IMR-90 (cell line): Measurements from ENCODE around the gene GCSH. TPM values are rescaled to one million over a fixed set of nuclear protein-coding genes. Genes with fewer than 3 reads are reported as not detected.
A peak's percentile ranks its signal among the peaks of the same experiment; 100 is the strongest.

Experiments
- ATAC-seq: fragments of 200-7000 bp; cut with Tn5 transposase; 2 replicates; pipeline ENCODE4 v1.9.1; 2020; ENCODE audit warnings: low read depth, mild to moderate bottlenecking, moderate library complexity
- BruUV-seq: library from RNA; stranded (reverse); fragments of 400-500 nt; replicated peaks from 2 replicates; lab custom pipeline; 2021; lab: Mats Ljungman, UMichigan
- CTCF ChIA-PET: fragments of 300-600 bp; formaldehyde crosslinking; extraction: SDS; loops from one replicate; lab custom pipeline; 2021; ENCODE audit warnings: antibody characterized with exemption; lab: Yijun Ruan, JAX
- POLR2A ChIA-PET: fragments of 300-600 bp; sonication (Branson Sonifier 250); formaldehyde crosslinking; loops from one replicate; lab custom pipeline; 2022; ENCODE audit warnings: antibody characterized with exemption; ENCODE audit not compliant: unreplicated experiment; lab: Charles Lee
- DNase-seq: peaks from one replicate; pipeline ENCODE4 v3.0.0; 2013
- H2AFZ ChIP-seq: replicated peaks from 2 replicates; pipeline ENCODE3; 2013; ENCODE audit warnings: low read length, mild to moderate bottlenecking; ENCODE audit not compliant: poor library complexity
- H2AK5ac ChIP-seq: 2 replicates; pipeline ENCODE4 v1.6.1; 2013; ENCODE audit warnings: low read depth, low read length, inconsistent platforms
- H2AK9ac ChIP-seq: replicated peaks from 2 replicates; pipeline ENCODE3; 2013; ENCODE audit warnings: mild to moderate bottlenecking, low read depth, low read length, moderate library complexity; ENCODE audit not compliant: poor library complexity
- H2BK120ac ChIP-seq: 2 replicates; pipeline ENCODE4 v1.6.1; 2013; ENCODE audit warnings: low read depth, low read length, inconsistent platforms
- H2BK15ac ChIP-seq: 3 replicates; pipeline ENCODE4 v1.6.1; 2013; ENCODE audit warnings: low read depth, low read length, inconsistent platforms
- H2BK20ac ChIP-seq: 2 replicates; pipeline ENCODE4 v1.6.1; 2013; ENCODE audit warnings: low read depth, mild to moderate bottlenecking, inconsistent platforms, low read length, moderate library complexity
- H2BK5ac ChIP-seq: 2 replicates; pipeline ENCODE4 v1.6.1; 2013; ENCODE audit warnings: mild to moderate bottlenecking, low read depth, low read length, inconsistent platforms; ENCODE audit not compliant: poor library complexity, severe bottlenecking
- H3K14ac ChIP-seq: replicated peaks from 2 replicates; pipeline ENCODE4 v1.6.1; 2013; ENCODE audit warnings: low read depth, low read length, inconsistent platforms
- H3K18ac ChIP-seq: 2 replicates; pipeline ENCODE4 v1.6.1; 2013; ENCODE audit warnings: low read depth, low read length, control low read depth
- H3K23ac ChIP-seq: 2 replicates; pipeline ENCODE4 v1.6.1; 2013; ENCODE audit warnings: low read depth, low read length, inconsistent platforms
- H3K27ac ChIP-seq: 2 replicates; pipeline ENCODE4 v1.5.1; 2013; ENCODE audit warnings: mild to moderate bottlenecking, control low read depth, low read length; ENCODE audit not compliant: insufficient read depth
- H3K27me3 ChIP-seq: 2 replicates; pipeline ENCODE4 v1.6.1; 2013; ENCODE audit warnings: low read length; ENCODE audit not compliant: control insufficient read depth, insufficient read depth
- H3K36me3 ChIP-seq: 2 replicates; pipeline ENCODE4 v1.6.1; 2013; ENCODE audit warnings: low read length, mixed read lengths; ENCODE audit not compliant: control insufficient read depth, insufficient read depth
- H3K4ac ChIP-seq: 2 replicates; pipeline ENCODE4 v1.6.1; 2013; ENCODE audit warnings: low read depth, low read length, inconsistent platforms
- H3K4me1 ChIP-seq: 2 replicates; pipeline ENCODE4 v1.6.1; 2013; ENCODE audit warnings: low read length, mixed read lengths; ENCODE audit not compliant: control insufficient read depth, insufficient read depth
- H3K4me2 ChIP-seq: 2 replicates; pipeline ENCODE4 v1.6.1; 2013; ENCODE audit warnings: low read depth, mild to moderate bottlenecking, control low read depth, low read length, moderate library complexity
- H3K4me3 ChIP-seq: 2 replicates; pipeline ENCODE4 v1.5.1; 2013; ENCODE audit warnings: low read depth, mild to moderate bottlenecking, control low read depth, low read length, moderate library complexity; ENCODE audit not compliant: insufficient read depth
- H3K56ac ChIP-seq: 2 replicates; pipeline ENCODE4 v1.6.1; 2013; ENCODE audit warnings: low read length, inconsistent platforms; ENCODE audit not compliant: insufficient read depth; ENCODE audit errors: extremely low read depth
- H3K79me1 ChIP-seq, 2 experiments: 2 replicates each; pipeline ENCODE4 v1.6.1; 2013; ENCODE audit warnings: low read length in 2 of 2, inconsistent platforms in 1 of 2, low read depth in 1 of 2
- H3K9ac ChIP-seq: 2 replicates; pipeline ENCODE4 v1.6.1; 2013; ENCODE audit warnings: low read depth, low read length, control low read depth
- H3K9me1 ChIP-seq: 2 replicates; pipeline ENCODE4 v1.6.1; 2013; ENCODE audit warnings: low read length, inconsistent platforms; ENCODE audit not compliant: insufficient read depth
- H3K9me3 ChIP-seq: 2 replicates; pipeline ENCODE4 v1.6.1; 2013; ENCODE audit warnings: low read length; ENCODE audit not compliant: control insufficient read depth, insufficient read depth
- H4K20me1 ChIP-seq: 2 replicates; pipeline ENCODE4 v1.6.1; 2013; ENCODE audit warnings: low read length, inconsistent platforms; ENCODE audit not compliant: insufficient read depth
- H4K5ac ChIP-seq: 2 replicates; pipeline ENCODE4 v1.6.1; 2013; ENCODE audit warnings: mild to moderate bottlenecking, low read depth, low read length, control low read depth
- H4K8ac ChIP-seq, 2 experiments: 2 replicates each; pipeline ENCODE4 v1.6.1; 2013; ENCODE audit warnings: low read depth in 2 of 2, low read length in 2 of 2, control low read depth in 1 of 2, inconsistent platforms in 1 of 2
- H4K91ac ChIP-seq: 2 replicates; pipeline ENCODE4 v1.6.1; 2013; ENCODE audit warnings: low read depth, low read length, inconsistent platforms; ENCODE audit not compliant: insufficient read depth
- CEBPB ChIP-seq: IDR thresholded peaks from 2 replicates; pipeline ENCODE4 v1.6.1; 2012; ENCODE audit warnings: low read depth, low read length, improper control_type of control experiment
- CHD1 ChIP-seq: IDR thresholded peaks from 2 replicates; pipeline ENCODE4 v1.6.1; 2012; ENCODE audit warnings: low read depth, low read length, improper control_type of control experiment
- FOS ChIP-seq: fragments of 150-350 bp; IDR thresholded peaks from 2 replicates; pipeline ENCODE4 v1.6.1; 2016; ENCODE audit warnings: low read depth, low read length
- MAFK ChIP-seq: IDR thresholded peaks from 2 replicates; pipeline ENCODE4 v1.6.1; 2012; ENCODE audit warnings: low read depth, low read length, improper control_type of control experiment
- MAZ ChIP-seq: IDR thresholded peaks from 2 replicates; pipeline ENCODE4 v1.6.1; 2012; ENCODE audit warnings: low read depth, mild to moderate bottlenecking, low read length, improper control_type of control experiment, moderate library complexity, borderline replicate concordance
- MXI1 ChIP-seq: IDR thresholded peaks from 2 replicates; pipeline ENCODE4 v1.6.1; 2012; ENCODE audit warnings: low read depth, mild to moderate bottlenecking, low read length, moderate library complexity, borderline replicate concordance
- NFE2L2 ChIP-seq: fragments of 150-350 bp; IDR thresholded peaks from 2 replicates; pipeline ENCODE4 v1.6.1; 2016; ENCODE audit warnings: low read depth, mild to moderate bottlenecking, low read length
- POLR2A ChIP-seq: IDR thresholded peaks from 2 replicates; pipeline ENCODE4 v1.6.1; 2012; ENCODE audit warnings: mild to moderate bottlenecking, low read depth, low read length
- RFX5 ChIP-seq: IDR thresholded peaks from 2 replicates; pipeline ENCODE4 v1.8.0; 2012; ENCODE audit warnings: low read depth, mild to moderate bottlenecking, low read length, moderate library complexity
- SMC3 ChIP-seq: fragments of 150-350 bp; IDR thresholded peaks from 2 replicates; pipeline ENCODE4 v1.6.1; 2016; ENCODE audit warnings: low read depth, mild to moderate bottlenecking, antibody characterized with exemption, low read length, moderate library complexity
- WGBS, 2 experiments: methylation state at CpG; one replicate each; pipeline versions ENCODE4 v1.1.5 to v1.1.7; 2013; ENCODE audit warnings: missing lambda C conversion rate in 2 of 2; ENCODE audit not compliant: insufficient read length in 1 of 2; ENCODE audit errors: extremely low coverage in 2 of 2; 5-methylcytosine and 5-hydroxymethylcytosine counted together
- dilution Hi-C: fragments of 300-500 bp; cut with HindIII; formaldehyde crosslinking; loops from one replicate; pipeline ENCODE4 v1.14.3; 2018; ENCODE audit warnings: low sequenced_read_pairs; ENCODE audit not compliant: unreplicated experiment
- in situ Hi-C: fragments of 300-500 bp; cut with MboI; formaldehyde crosslinking; loops from 3 replicates; pipeline ENCODE4 v1.14.3; 2019; ENCODE audit warnings: low sequenced_read_pairs, inconsistent platforms, mixed read lengths
- intact Hi-C: fragments of 100-400 bp; cut with micrococcal nuclease; formaldehyde crosslinking; loops from 2 replicates; pipeline ENCODE4 v1.10.0; 2022
- polyA plus RNA-seq, 3 experiments: library from polyadenylated mRNA; depleted of rRNA; stranded (reverse); fragments of >200 nt; gene quantifications; 2 replicates each; pipeline ENCODE4 v1.2.3, GENCODE V29; 2012; ENCODE audit warnings: low replicate concordance in 1 of 3
- total RNA-seq: library from RNA; depleted of rRNA; stranded (reverse); fragments of >200 nt; gene quantifications from 2 replicates; pipeline ENCODE4 v1.2.3, GENCODE V29; 2012
- TF ChIP-seq, protein P1 (sequence below): fragments of 150-350 bp; IDR thresholded peaks from 2 replicates; pipeline ENCODE4 v1.6.1; 2016; ENCODE audit warnings: low read depth, mild to moderate bottlenecking, low read length, moderate library complexity, borderline replicate concordance
- TF ChIP-seq, protein P2 (sequence below): fragments of 150-350 bp; IDR thresholded peaks from 2 replicates; pipeline ENCODE4 v1.6.1; 2017; ENCODE audit warnings: mild to moderate bottlenecking, antibody characterized with exemption, low read length, low read depth
- TF ChIP-seq, protein P3 (sequence below): conservative IDR thresholded peaks from 2 replicates; pipeline ENCODE4 v1.5.1; 2012; ENCODE audit warnings: mild to moderate bottlenecking, low read depth, low read length, improper control_type of control experiment

The GCSH gene
- total and polyA plus RNA-seq, 2 of the 4 experiments (the other 2 are of a cell fraction) = 9.3 to 21.2 TPM

DNA sequence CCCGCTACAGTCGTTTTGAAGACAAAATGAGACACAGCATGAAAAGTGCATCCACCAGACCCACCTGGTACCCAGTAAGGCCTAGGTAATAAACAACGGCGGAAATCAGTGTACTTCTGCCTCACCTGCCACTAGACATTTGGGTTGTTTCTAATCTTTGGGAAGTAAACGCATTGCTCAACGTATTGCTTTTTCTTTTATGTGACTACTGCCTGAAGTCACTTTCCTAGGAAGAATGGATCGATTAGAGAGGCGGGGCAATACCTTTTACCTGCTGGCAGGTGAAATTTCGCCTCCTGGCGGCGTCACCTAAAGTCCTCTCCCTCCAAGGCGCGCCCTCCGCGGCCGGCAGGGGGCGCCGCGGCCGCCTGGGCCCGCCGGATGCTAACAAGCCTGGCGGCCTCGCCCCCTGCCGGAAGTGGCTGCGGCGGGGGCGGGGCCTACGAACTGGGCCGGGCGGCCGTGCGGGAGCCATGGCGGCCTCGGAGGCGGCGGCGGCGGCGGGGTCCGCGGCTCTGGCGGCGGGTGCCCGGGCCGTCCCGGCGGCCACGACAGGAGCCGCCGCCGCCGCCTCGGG, 60.7 kb downstream of the GCSH start, which contains the start of gene ATMIN:
Gene ATMIN (plus strand): TSS at position 445 of the 577 bp plus-strand sequence. CDS start 29 bp downstream, at position 474.
- H3K14ac ChIP-seq = peak within 1 kb of the TSS; percentile 1; the same call in 1 of the 2 replicates
- peak within 1 kb of the TSS; percentile 79 for H3K9ac ChIP-seq
- H3K18ac ChIP-seq = no peak within 1 kb of the TSS
- H4K5ac ChIP-seq = no peak within 1 kb of the TSS
- H3K9me3 ChIP-seq = no peaks in the 10 kb centered on the region
- H3K4me3 ChIP-seq = peak within 1 kb of the TSS; percentile 89
- peak within 1 kb of the TSS; percentile 13 for H3K23ac ChIP-seq
- DNase-seq = peak; percentile 77
- peak within 1 kb of the TSS; percentile 49 for H2AK9ac ChIP-seq
- H4K8ac ChIP-seq = peak within 1 kb of the TSS in 1 of 2 experiments; percentile 22; a peak in 2 of 4 replicates
- peaks cover 9% of the 10 kb centered on the region; the same call in 1 of the 2 replicates for H4K20me1 ChIP-seq
- H3K56ac ChIP-seq = 0 out of 2 replicates have a peak within 1 kb of the TSS, but pooled peaks have one; percentile 3
- POLR2A ChIA-PET = no interaction called here
- H3K4me2 ChIP-seq = peak within 1 kb of the TSS; percentile 94
- peak within 1 kb of the TSS; percentile 67 for H3K27ac ChIP-seq
- H3K4ac ChIP-seq = no peak within 1 kb of the TSS
- peaks cover 29 to 33% of the 10 kb centered on the region in 2 experiments for H3K79me1 ChIP-seq
- dilution Hi-C loops (no loop called here), in situ Hi-C loops (loop anchor here (25.0 kb wide), 1 partner anchor 702 kb away; no protein-coding TSS in a partner anchor), intact Hi-C loops (loop anchor here (1.0 to 5.0 kb wide), 5 partner anchors 42 to 703 kb away; partner anchors contain the start of genes C16orf46, GAN and GCSH)
- no peak within 1 kb of the TSS for H4K91ac ChIP-seq
- H2AK5ac ChIP-seq = peak within 1 kb of the TSS; percentile 3; the same call in 1 of the 2 replicates
- peaks cover 3% of the 10 kb centered on the region; the same call in 1 of the 2 replicates for H3K36me3 ChIP-seq
- H3K9me1 ChIP-seq = peaks cover 16% of the 10 kb centered on the region; the same call in 1 of the 2 replicates
- CTCF ChIA-PET = interaction anchor here (0.6 to 1.9 kb wide), 19 partner anchors 10 to 1921 kb away, joined by 3 to 9 read pairs (median 3); no protein-coding TSS in a partner anchor
- BruUV-seq = no TSS peak
- 5% methylated on average over 17 of the region's 54 CpGs; no CpG with 5 or more reads in 1 of the 2 experiments for WGBS, 2 experiments
- H2BK15ac ChIP-seq = no peak within 1 kb of the TSS
- peaks cover 2% of the 10 kb centered on the region; the same call in 1 of the 2 replicates for H3K4me1 ChIP-seq
- no peak within 1 kb of the TSS for H2BK20ac ChIP-seq
- no peak within 1 kb of the TSS for H2BK120ac ChIP-seq
- peak; percentile 96 for ATAC-seq
- H2BK5ac ChIP-seq = no peak within 1 kb of the TSS
- H3K27me3 ChIP-seq = no peaks in the 10 kb centered on the region
- H2AFZ ChIP-seq = peak within 1 kb of the TSS; percentile 93
- no peak for TF ChIP-seq NFE2L2
- no peak for TF ChIP-seq CHD1
- TF ChIP-seq, protein P1, sequence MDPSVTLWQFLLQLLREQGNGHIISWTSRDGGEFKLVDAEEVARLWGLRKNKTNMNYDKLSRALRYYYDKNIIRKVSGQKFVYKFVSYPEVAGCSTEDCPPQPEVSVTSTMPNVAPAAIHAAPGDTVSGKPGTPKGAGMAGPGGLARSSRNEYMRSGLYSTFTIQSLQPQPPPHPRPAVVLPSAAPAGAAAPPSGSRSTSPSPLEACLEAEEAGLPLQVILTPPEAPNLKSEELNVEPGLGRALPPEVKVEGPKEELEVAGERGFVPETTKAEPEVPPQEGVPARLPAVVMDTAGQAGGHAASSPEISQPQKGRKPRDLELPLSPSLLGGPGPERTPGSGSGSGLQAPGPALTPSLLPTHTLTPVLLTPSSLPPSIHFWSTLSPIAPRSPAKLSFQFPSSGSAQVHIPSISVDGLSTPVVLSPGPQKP = 0 out of 2 replicates have a peak, but pooled peaks have one; percentile 17
- TF ChIP-seq MAFK = no peak
- peak; percentile 85 for TF ChIP-seq SMC3
- TF ChIP-seq, protein P2, sequence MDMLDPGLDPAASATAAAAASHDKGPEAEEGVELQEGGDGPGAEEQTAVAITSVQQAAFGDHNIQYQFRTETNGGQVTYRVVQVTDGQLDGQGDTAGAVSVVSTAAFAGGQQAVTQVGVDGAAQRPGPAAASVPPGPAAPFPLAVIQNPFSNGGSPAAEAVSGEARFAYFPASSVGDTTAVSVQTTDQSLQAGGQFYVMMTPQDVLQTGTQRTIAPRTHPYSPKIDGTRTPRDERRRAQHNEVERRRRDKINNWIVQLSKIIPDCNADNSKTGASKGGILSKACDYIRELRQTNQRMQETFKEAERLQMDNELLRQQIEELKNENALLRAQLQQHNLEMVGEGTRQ = no peak
- TF ChIP-seq, protein P3, sequence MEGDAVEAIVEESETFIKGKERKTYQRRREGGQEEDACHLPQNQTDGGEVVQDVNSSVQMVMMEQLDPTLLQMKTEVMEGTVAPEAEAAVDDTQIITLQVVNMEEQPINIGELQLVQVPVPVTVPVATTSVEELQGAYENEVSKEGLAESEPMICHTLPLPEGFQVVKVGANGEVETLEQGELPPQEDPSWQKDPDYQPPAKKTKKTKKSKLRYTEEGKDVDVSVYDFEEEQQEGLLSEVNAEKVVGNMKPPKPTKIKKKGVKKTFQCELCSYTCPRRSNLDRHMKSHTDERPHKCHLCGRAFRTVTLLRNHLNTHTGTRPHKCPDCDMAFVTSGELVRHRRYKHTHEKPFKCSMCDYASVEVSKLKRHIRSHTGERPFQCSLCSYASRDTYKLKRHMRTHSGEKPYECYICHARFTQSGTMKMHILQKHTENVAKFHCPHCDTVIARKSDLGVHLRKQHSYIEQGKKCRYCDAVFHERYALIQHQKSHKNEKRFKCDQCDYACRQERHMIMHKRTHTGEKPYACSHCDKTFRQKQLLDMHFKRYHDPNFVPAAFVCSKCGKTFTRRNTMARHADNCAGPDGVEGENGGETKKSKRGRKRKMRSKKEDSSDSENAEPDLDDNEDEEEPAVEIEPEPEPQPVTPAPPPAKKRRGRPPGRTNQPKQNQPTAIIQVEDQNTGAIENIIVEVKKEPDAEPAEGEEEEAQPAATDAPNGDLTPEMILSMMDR = peak; percentile 100; the same call in 1 of the 2 replicates
- TF ChIP-seq RFX5 = no peak
- peak; percentile 78 for TF ChIP-seq MAZ
- TF ChIP-seq MXI1 = no peak; the same call in 1 of the 2 replicates
- TF ChIP-seq CEBPB = no peak
- no peak for TF ChIP-seq FOS
- peak; percentile 36; the same call in 1 of the 2 replicates for TF ChIP-seq POLR2A
